ENCODE results near the gene STC2.
"Not testable (repeated sequence)": the region's sequence is repeated elsewhere in the genome, so short reads cannot be mapped to it uniquely, and the experiment has no call there.

The STC2 gene

DNA sequence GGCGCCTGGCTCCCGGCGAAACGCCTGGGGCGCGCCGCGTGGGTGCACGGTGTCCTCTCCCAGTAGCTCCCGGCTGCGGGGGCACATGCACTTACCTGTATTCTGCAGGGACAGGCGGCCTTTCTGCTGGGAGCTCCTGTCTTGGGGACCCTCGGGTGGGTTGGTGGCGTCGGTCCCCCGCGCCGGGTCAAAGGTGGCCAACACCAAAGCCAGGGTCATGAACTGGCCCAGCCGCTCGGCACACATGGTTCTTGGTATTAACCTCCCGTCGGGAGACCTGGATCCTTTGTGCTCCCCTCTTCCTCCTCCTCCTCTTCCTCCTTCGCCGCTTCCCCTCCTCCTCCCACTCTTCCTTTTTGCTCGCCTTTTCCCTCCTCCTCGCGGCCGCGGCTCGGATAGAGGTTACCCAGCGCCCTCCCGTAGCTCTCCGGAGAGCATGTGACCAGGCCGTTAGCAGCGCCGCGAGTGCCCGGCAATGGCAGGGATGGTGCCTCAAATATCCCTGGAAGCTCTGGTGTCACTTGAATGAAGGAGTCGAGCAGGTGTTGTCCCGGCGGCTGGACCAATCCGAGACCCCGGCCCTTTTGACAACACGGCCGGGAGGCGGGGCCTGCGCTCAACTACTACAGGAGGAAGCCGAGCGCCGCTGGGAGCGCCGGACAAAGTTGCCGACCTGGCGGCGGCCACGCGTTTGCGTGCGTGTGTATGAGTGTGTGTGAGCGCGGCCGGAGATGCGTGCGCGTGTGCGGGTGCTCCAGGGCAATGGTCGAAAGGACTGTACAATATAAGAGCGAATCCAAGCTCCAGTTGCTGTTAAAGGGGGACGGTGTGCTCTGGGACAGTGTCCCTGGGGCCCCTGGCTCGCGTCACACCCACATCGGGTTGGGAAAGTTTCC is at the start of gene STC2:
Gene STC2 (minus strand): TSS at position 467 of the 896 bp plus-strand sequence. CDS start 221 bp downstream, at position 246.
- DNase-seq, result no peak

DNA sequence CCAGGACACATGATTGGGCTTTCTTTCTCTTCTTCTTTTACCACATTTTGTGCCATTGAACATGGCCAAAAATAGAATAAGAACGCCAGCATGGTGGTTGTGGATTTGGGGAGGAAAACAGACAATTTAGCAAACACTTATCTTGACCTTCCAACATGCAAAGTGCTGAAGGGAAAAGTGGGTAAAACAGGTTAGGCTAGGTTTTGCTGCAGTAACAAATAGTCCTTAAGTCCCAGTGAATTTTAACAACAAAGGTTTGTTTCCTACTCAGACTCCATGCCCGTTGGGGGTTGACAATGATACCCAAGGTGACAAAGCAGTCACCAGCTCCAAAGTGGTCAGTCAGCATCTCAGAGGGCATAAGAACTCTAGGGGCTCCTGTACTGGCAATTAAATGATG is 43.2 kb upstream of the STC2 start:
- DNase-seq, result no peak

- DNase-seq, result not testable (repeated sequence)
Observed at GRCh38 chr5:173363406-173363805, 35.2 kb upstream of the STC2 start.

DNA sequence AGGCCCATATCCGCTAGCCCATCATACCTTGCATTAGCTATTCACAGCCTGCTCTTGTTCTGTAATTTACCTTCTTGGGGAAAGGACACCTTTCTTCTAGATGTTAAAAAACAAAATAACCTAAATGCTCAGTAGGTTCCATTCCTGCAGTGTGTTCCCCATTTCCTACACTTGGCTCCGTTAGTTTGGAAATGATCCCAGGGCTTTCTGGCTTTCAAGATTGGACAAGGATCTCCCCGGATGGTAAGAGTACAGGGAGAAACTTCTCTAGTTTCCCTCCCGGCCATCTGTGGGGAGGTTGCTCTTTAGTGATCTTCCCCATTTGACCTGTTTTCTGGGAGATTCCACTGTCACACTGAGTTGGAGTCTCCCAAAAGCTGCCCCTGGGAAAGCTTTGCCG is 27.3 kb upstream of the STC2 start:
- no peak for DNase-seq

- no peak for DNase-seq
Observed at GRCh38 chr5:173354645-173355044, 26.4 kb upstream of the STC2 start.

- DNase-seq, result no peak
Observed at GRCh38 chr5:173352366-173353349, 24.4 kb upstream of the STC2 start.

DNA sequence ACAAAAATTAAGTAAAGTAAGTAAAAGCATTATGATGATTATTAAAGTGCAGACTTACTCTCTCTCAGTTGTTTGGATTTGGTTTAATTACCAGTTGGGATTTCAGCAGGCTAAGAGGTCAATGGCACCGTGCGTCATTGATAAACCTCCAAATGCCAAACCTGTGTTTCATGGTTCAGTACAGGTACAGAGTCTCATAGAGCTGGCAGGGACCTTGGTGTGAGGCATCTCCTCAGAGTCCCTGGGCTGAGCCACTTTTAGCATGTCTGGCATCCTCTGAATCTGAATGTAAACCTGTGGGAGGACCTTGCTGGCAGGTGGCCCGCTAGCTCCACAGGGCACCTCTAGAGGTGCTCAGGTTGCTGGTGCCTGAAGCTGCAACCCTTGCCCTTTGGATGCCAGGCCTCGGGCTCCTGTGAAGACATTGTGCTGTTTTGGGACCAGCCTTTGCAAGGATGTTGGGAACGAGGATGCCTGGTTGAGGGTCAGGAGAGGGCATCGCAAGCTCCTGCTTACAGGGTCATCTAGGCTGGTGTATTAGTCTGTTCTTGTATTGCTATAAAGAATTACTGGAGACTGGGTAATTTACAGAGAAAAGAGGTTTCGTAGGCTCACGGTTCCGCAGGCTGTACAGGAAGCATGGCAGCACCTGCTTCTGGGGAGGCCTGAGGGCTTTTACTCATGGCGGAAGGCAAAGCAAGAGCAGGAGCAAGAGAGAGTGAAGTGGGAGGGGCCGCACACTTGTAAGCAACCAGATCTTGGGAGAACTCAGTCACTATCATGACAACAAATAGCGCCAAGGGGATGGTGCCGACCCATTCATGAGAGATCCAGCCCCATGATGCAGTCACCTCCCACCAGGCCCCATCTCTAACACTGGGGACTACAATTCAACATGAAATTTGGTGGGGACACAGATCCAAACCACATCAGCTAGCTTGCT is 14.9 kb upstream of the STC2 start:
- no peak for DNase-seq

DNA sequence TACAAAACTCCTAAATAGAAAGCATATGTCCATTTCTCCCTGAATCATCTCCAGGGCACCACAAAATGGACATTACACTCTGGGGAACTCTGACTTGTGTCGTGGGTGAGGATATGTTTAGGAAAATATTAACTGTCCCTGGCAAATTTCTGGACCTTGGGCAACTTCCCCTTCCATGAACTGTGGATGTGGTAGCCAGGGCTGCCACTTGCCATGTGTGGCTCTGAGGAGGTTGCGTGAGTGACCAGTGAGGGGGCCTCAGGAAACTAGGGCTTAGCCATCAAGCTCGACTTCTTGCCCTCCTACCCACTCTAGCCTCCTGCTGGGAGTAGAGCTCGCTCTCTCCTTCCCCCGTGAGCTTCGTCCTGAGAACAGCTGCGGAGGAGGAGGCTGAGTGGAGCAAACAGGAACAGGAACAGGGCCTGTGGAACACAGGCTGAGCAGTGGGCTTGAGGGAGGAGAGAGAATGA is 13.8 kb upstream of the STC2 start:
- DNase-seq, result no peak

GRCh38 chr5:173340984-173341383 is 12.8 kb upstream of the STC2 start:
- no peak for DNase-seq

- DNase-seq, result no peak
Observed at GRCh38 chr5:173340451-173340850, 12.2 kb upstream of the STC2 start.

DNA sequence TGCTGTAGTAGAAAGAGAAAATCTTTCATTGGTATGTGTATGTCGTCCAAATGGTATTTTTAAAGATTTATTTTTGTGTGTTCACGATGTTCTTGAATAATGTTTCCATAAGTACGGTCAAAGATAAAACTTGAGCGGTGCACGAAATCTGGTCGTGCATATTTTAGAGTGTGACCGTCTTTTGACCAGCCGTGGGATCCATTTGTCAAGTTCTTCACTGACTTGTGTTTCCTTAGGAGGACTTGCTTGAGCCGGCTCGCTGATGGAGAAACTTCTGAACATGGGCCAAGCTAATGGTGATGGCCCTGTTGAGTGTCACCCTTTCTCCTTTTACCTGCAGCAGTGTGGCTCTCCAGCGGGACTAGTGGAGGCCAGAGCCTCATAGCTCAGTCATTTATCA is 11.1 kb upstream of the STC2 start:
- no peak for DNase-seq

- DNase-seq, result no peak
Observed at GRCh38 chr5:173338380-173339015, 10.3 kb upstream of the STC2 start.

GRCh38 chr5:173334808-173335207 is 6.6 kb upstream of the STC2 start:
- no peak for DNase-seq

DNA sequence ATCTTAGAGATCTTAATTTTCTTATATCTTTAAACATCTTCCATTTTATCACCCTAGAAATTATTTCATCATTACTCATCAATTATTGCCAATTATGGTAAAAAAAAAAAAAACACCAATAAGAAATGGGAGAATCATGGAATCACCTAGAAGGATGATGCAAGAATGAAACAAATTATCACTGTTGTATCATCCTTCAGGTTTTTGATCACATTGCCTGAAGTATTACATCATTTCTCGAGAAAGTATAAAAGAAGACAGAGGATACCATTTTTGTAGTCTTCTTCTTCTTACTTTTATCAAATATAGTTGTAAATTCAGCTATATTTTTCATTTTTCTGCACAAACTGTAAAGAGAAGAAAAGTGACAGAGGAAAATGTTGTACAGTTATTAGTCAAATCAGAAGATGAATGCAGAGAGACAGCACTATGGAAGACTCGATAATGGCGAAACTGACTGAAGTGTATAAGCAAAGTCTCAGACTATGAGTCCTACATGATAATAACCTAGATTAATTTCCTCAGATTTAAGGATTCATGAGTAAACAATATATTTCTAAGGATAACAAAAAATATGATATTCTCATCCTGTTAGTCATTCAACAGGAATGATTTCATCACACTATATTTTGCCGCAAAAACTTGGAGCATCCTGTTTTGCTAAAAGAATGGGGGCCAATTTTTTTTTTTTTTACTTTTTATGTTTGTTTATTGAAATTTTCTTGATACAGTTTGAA is 5.9 kb upstream of the STC2 start:
- DNase-seq, result no peak

DNA sequence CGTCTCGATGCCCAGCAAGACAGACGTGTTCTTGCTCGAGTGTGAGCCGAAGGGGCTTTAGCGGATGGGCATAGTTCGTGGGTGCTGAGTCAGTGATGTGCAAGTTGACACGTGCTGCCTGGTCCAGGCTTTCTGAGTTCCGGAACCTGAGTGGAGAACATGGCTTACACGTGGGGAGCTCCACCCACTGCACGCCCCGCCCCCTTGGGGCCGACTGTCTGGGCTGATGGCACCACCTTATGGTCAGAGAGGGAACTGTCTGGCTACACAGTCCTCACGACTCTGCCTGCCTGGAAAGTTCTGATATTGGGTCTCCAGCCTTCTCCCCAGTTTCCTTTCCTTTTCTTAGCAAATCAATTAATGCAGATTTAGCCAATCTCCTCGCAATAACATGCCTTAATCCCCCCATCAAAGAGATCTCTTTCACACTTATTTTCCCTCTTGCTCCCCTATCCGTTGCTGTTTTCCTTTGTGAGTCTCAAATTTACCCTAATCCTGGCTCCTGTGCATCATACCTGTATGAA is 3.8 kb upstream of the STC2 start:
- DNase-seq, result no peak

DNA sequence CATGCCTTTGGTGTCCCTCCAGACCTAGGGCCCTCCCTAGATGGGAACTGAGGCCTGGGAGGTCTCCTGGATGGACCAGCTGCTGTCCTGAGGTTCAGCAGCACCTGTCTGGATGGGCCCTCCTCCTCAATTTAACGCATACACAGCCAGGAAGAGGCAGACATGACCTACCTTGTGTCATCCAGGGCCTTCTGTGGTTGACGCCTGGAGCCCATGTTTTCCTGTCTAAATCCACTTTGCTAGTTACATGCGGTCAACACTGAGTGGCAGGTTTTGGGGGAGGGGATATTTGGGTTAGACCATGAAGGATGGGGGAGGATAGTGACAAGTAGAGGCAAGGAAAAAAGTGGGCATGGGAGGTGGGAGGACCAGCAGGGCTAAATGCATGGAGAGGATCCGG is 3.1 kb upstream of the STC2 start:
- DNase-seq, result no peak

GRCh38 chr5:173330338-173331206 is 2.4 kb upstream of the STC2 start:
- DNase-seq, result no peak

GRCh38 chr5:173329491-173330337 is 1.5 kb upstream of the STC2 start:
- DNase-seq, result no peak

Measured in cortex of kidney (tissue), 1 donor.